Activated effector memory CD4-positive, alpha-beta T cell treated with Interleukin-2 at 50 U/mL for 16 hours (primary cell): ENCODE measurements around the gene PWP1.

ENCODE experiments used
- DNase-seq: peaks from one replicate; pipeline ENCODE4 v3.0.0-alpha.2; 2020

PWP1 gene

GRCh38 chr12:107685360-107686248 lies at the start of gene PWP1:
Gene PWP1, plus strand, starts transcription at chr12:107685799. Its CDS starts 101 bp downstream, at chr12:107685900.
- peak; percentile 91 for DNase-seq

GRCh38 chr12:107641154-107641553 lies 44.4 kb upstream of the PWP1 start:
- no peak for DNase-seq

GRCh38 chr12:107642240-107642639 lies 43.4 kb upstream of the PWP1 start:
- no peak for DNase-seq

DNA sequence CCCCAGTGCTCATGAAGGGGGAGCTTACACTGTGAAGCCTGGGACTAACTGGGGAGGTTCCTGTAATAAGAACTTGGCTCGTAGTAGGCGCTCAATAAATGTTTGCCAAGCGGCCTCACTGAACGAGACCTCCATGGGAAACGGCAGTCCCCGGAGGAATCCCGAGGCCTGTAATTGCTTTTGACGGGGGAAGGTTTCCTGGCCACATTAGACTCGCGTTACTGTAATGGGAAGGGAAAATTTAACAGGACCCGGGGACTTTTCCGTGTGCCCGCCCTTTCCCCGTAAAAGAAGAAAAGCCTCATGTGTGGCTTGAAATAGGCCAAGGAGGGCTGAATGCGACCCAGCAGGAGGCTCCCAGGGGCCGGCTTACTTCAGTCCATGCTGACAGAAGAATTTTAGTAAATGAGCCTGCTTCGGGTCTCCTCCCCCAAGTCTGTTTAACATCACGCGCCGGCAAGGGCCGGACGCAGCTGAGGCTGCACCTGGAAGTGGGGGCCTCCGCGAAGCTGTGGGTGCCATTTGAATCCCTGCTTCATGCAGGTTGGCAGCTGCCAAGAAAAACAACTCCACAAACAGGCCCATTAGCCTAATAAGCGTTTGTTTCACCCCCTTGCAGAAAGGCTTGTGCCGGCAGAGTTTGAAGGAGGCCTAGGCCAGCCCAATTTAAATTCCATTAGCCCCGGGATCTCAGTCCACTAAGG lies 39.8 kb upstream of the PWP1 start:
- DNase-seq: no peak

DNA sequence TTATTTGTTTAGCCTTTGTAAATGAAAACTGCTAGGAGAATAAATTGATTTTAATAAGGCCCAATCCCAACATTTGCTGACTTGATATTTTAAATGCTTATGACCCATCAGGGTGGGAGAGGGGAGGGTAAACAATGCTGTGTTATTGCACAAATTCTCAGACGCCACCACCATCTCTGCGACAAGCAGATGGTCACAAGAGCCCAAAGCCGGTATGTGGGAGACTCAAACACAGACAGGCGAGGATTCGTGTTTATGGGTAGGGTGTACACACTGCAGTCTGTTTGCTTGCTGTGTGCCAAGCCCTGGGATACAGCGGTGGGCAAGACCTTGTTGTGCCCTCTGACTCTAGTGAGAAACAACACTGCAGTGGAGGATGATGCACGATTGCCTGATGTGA lies 39.2 kb upstream of the PWP1 start:
- DNase-seq: no peak

DNA sequence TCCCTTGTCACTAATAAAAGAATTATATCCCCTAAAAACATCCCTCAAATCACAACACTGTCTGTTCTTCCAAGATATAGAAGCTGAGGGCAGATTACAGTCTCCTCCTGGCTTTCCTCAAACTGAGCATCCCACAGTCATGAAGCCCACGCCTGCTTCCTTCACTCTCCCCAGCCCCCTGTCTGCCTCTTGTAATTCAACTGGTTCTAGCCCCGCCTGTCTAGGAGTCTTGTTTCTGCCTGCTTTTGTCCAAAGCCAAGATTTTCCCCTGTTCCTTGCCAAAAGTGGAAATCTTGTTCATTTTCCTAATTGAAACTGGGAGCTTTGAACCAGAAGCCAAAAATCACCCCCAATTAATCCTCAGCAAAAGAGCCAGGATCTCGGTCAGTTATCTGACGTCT lies 35.9 kb upstream of the PWP1 start:
- no peak for DNase-seq

GRCh38 chr12:107650977-107651376 lies 34.6 kb upstream of the PWP1 start:
- no peak for DNase-seq

DNA sequence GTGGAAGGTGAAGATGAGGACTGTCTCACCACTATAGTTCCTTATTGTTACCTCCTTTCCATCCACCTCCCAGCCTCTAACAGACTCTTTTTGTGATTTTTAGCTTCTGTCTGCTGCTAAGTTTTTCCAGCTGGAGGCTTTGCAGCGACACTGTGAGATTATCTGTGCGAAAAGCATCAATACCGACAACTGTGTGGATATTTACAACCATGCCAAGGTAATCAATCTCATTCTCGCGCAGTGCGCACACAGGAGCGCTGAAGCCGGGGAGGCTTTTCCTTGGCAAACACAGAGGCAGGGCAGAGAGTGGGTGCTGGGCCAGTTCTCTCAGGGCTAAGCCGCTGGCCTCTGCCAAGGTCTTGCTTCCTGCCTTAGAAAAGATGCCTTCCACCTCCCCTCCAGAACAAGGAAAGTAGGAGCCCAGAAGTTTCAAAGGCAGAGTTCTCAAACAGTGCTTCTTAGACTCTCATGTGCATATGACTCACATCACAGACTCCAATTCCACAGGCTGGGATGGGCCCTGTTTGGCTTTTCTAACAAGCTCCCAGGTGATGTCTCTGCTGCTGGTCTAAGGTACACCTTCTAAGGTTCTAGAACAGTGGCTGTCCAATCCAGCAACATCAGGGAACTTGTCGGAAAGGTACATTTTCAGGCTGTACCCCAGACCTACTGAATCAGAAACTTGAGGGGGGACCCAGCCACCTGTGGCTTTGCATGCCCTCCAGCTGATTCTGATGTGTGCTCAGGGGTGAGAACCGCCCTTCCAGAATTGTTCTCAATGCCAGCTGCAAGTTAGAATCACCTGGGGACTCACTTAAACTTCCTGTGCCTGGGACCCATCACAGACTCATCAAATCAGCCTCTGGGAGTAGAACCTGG lies 33.8 kb upstream of the PWP1 start:
- no peak for DNase-seq

DNA sequence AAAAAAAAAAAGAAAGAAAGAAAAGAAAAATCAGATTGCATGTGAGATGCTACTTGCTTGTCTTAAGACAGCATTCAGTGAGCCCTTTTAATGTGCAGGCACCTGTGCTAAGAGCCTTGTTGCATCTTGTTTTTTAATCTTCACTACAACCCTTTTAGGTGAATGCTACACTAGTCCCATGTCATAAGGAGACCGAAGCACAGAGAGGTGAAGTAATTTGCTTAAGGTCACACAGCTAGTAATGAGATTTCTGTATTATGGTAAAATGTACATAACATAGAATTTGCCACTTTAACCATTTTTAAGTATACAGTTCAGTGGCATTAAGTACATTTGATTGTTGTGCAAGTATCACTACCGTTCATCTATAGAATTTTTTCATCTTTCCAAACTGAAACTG lies 32.1 kb upstream of the PWP1 start:
- DNase-seq: no peak

- DNase-seq: no peak
These were observed 30.7 kb upstream of the PWP1 start for GRCh38 chr12:107654873-107655272.

- no peak for DNase-seq
These were observed 30.1 kb upstream of the PWP1 start for GRCh38 chr12:107655281-107656065.

GRCh38 chr12:107656302-107656701 lies 29.3 kb upstream of the PWP1 start:
- no peak for DNase-seq

DNA sequence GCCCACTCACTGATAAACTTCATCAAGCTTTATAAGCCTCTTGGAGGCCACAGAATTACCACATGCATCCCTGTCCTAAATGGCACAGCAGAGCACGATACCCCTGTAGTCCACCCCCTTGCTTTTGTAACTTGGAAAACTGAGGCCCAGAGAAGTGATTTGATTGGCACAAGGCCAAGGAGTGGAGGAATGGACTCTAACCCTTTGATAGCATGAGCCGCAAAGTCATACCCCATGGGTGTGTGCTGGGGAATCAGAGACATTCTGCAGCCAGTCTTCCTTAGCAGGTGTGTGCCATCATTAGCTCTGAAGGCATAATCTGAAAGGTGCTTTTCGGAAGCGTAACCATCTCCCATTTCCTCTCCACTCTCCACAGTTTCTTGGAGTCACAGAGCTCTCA lies 28.5 kb upstream of the PWP1 start:
- no peak for DNase-seq

GRCh38 chr12:107657621-107658020 lies 28.0 kb upstream of the PWP1 start:
- DNase-seq: no peak

DNA sequence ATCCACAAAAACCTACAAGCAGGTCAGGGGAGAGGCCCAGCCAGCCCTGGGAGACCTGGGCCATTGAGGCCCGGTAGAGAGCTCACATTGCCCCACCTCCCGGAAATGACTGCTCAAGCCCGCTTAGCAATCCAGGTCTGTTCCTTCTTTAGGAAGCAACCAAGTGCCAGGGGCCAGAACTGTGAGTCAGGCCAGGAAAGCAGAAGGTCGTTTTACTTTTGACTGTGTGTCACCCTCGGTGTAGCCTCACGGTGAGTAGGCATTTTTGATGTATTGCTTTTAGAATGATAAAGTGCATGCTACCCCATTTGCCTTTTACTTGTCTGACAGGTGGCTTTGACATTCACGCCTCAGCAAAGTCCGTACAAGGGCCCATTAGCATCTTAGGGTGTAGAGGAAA lies 25.4 kb upstream of the PWP1 start:
- DNase-seq: no peak

- no peak for DNase-seq
These were observed 24.7 kb upstream of the PWP1 start for GRCh38 chr12:107660861-107661415.

DNA sequence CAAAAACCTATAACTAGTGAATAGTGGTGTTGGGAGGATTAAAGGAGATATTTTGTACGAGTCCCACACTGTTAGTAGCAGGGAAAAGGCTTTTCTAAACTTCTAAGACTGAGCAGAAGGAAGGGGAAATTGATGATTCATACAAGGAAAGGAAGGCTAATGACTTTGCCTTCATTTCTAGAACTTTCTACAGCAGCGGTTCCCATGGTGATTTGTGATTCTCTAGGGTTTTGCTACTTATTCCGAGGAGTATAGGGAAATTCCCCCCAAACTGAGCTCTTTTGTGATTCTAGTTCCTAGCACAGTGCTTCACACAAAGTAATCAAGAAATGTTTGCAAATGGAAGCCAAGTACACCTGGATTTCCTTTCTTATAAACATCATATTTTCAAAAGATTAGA lies 23.8 kb upstream of the PWP1 start:
- no peak for DNase-seq

- no peak for DNase-seq
These were observed 23.1 kb upstream of the PWP1 start for GRCh38 chr12:107662484-107662883.

- no peak for DNase-seq
These were observed 22.3 kb upstream of the PWP1 start for GRCh38 chr12:107663277-107663676.

DNA sequence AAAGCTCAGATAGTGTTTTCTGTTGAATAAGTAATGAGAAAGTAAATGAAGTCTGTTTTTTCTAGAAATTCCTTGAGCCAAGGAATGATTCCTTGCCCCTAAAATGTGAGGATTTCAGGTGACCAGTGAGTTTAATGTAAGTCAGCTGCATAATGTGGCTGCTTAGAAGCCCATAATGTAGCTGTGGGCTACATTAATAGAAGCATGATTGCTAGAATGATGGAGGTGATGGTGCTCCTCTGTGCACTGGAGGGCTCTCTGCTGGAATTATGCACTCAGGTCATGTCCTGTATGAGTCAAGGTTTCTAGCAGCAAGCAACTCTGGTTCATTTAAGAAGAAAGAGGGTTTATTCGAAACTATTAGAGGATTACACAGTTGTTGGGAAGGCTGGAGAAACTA lies 19.6 kb upstream of the PWP1 start:
- DNase-seq: no peak

- DNase-seq: no peak
These were observed 18.1 kb upstream of the PWP1 start for GRCh38 chr12:107667464-107667863.
